ENCODE results near the gene CHD5.

The CHD5 gene

DNA sequence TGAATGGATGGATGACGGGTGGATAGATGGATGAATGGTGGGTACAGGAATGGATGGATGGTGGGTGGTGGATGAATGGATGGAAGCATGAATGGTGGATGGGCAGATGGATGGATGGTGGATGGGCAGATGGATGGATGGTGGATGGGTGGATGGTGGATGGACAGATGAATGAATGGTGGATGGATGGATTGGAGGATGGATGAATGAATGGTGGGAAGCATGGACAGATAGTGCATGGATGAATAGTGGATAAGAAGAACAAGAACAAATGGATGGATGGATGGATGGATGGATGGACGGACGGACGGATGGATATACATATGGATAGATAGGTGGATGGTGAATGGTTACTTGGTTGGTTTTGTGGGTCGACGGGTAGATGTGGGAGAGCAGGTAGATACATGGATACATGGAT is 4.7 kb downstream of the CHD5 start:
- no peak for DNase-seq (ENCODE audit: low spot score in 2 of 2)
- Histone ChIP-seq H3K36me3 (replicated peaks) (no peaks in the 10 kb centered on the region), H3K27me3 (ENCODE audit: low read depth) (peaks cover 28% of the 10 kb centered on the region), H3K9me3 (no peaks in the 10 kb centered on the region), H3K4me1 (no peaks in the 10 kb centered on the region), H3K4me3 (no peak overlapping the region)
- in situ Hi-C loops (cut with MboI; ENCODE audit: low sequenced_read_pairs), result loop anchor here (10.0 kb wide), 1 partner anchor 121 kb away; no protein-coding TSS in a partner anchor

DNA sequence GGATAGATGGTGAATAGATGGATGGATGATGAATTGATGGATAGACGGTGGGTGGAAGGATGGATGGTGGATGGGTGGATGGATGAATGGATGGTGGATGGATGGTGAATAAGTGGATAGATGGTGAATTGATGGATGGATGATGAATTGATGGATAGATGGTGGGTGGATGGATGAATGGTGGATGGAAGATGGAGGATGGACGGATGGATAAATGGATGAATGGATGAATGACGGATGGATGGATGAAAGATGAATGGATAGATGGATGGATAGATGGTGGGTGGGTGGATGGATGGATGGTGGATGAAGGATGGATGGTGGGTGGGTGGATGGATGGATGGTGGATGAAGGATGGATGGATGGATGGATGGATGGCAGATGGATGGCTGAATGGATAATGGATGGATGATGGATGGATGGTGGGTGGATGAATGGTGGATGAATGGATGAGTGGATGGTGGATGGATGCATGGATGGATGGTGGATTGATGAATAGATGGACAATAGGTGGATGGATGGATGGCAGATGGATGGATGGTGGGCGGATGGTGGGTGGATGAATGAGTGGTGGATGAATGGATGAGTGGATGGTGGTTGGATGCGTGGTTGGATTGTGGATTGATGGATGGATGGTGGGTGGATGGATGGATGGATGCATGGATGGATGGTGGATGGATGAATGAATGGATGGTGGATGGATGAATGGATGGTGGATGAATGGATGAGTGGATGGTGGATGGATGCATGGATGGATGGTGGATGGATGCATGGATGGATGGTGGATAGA is 5.3 kb downstream of the CHD5 start:
- Histone ChIP-seq H3K36me3 (replicated peaks) (no peaks in the 10 kb centered on the region), H3K4me1 (no peaks in the 10 kb centered on the region), H3K4me3 (no peak overlapping the region), H3K27me3 (ENCODE audit: low read depth) (peaks cover 28% of the 10 kb centered on the region), H3K9me3 (no peaks in the 10 kb centered on the region)
- in situ Hi-C loops (cut with MboI; ENCODE audit: low sequenced_read_pairs), result loop anchor here (10.0 kb wide), 1 partner anchor 120 kb away; no protein-coding TSS in a partner anchor
- no peak for DNase-seq (ENCODE audit: low spot score in 2 of 2)

DNA sequence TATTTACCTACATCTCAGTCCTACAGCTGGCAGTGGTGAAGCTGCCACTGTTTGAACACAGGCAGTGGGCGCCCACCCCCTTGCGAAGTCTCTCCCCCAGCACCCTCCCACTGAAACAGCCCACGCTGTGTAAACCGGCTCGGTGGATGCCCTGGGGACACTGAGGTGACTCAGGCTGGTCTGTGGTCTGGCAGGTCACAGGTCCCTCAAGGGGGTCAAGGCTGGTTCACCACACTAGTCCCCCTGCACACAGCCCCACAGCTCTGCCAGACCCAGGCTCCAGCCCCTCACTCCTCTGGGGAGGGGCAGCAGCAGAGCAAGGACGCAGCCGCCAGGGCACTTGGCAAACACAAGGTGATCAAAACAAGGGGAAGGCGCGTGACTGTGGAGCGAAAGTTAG is 7.6 kb downstream of the CHD5 start:
- no peaks in the 10 kb centered on the region for H3K9me3 ChIP-seq
- H3K4me1 ChIP-seq, result no peaks in the 10 kb centered on the region
- DNase-seq (ENCODE audit: low spot score in 2 of 2), result no peak
- in situ Hi-C loops (cut with MboI; ENCODE audit: low sequenced_read_pairs), result loop anchor here (10.0 kb wide), 1 partner anchor 118 kb away; no protein-coding TSS in a partner anchor
- H3K4me3 ChIP-seq, result no peak overlapping the region
- no peaks in the 10 kb centered on the region for H3K36me3 ChIP-seq (replicated peaks)
- H3K27me3 ChIP-seq (ENCODE audit: low read depth), result peaks cover 26% of the 10 kb centered on the region

DNA sequence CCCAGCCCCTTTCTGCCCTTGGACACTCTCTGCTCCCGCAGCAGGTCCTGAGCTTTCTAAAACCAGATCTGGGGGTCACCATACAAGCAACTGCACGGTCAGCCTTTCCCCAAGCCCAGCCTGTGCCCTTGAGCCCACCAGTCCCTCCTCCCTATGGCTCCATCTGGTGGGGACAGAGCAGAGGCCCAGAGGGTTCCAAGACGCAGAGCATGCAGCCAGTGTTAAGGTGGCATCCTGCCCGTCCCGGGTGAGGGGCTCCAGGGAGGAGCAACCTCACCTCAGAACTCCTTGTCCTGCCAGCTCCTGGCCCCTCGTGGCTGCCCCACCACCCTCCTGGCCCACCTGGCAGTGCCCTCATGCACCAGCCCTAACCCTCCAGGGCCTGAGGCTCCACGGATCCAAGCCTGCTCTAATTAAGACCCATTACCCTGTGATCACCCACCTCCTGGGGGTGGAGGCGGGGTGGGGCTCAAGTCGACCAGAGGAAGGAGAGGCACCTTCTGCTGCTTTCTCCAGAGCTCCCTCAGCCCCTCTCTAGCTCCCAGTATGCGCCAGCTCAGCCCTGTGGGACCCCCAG is 8.5 kb downstream of the CHD5 start:
- Histone ChIP-seq H3K27me3 (ENCODE audit: low read depth) (peaks cover 22% of the 10 kb centered on the region), H3K9me3 (no peaks in the 10 kb centered on the region), H3K4me1 (no peaks in the 10 kb centered on the region), H3K36me3 (replicated peaks) (no peaks in the 10 kb centered on the region), H3K4me3 (no peak overlapping the region)
- DNase-seq (ENCODE audit: low spot score in 2 of 2), result no peak
- in situ Hi-C loops (cut with MboI; ENCODE audit: low sequenced_read_pairs), result loop anchor here (10.0 kb wide), 1 partner anchor 117 kb away; no protein-coding TSS in a partner anchor

DNA sequence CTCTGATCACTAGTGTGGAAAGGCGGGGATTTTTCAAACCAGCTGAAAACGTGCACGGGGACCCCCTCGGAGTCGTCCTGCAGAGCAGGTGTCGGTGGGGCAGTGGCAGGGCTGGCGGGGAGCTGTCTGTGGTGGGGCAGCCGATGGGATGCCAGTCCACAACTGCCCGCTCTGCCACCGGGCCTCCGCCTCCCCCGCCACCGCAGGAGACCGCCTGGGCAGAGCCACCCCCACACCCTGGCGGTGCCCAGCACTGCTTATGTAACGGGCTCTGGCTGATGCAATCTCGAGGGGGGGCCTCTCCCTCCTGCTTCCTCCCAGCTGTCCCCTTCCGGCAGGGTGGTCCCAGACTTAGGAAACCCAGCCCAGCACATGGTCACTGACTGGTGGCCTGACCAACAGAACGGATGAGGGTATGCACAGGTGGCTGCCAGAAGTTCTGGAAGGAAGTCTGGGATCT is 9.3 kb downstream of the CHD5 start:
- no peak for DNase-seq (ENCODE audit: low spot score in 2 of 2)
- Histone ChIP-seq H3K4me3 (no peak overlapping the region), H3K27me3 (ENCODE audit: low read depth) (peaks cover 26% of the 10 kb centered on the region), H3K4me1 (no peaks in the 10 kb centered on the region), H3K36me3 (replicated peaks) (no peaks in the 10 kb centered on the region), H3K9me3 (no peaks in the 10 kb centered on the region)
- in situ Hi-C loops (cut with MboI; ENCODE audit: low sequenced_read_pairs), result loop anchor here (10.0 kb wide), 1 partner anchor 116 kb away; no protein-coding TSS in a partner anchor

DNA sequence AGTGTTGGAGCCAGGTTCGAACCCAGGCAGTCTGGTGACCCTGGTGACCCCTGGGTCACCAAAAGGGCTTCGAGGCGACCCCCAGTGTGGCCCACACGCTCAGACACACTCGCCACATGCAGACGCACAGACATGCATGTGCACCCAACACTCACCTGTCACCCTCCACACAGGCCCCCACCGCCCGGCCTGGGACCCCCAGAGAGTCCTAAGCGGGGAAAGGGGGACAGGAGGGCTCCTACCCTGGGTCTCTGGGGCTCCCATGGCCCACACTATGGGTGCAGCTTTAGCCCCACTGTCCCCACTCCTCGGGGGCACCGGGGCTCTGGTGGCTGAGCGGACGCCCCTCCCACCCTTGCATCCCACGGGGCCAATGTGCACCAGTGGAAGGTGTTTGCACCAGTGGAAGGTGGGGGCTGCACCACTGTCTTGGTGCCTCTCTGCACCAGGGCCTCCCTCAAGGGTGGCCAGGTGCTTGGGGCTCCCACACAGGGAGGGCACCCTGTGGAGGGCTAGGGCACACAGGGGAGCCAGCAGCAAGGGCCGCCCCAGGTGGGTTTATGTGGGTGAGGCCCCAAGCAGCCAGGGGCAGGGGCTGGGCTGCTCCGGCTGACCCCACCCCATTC is 9.9 kb downstream of the CHD5 start:
- Histone ChIP-seq H3K36me3 (replicated peaks) (no peaks in the 10 kb centered on the region), H3K27me3 (ENCODE audit: low read depth) (peaks cover 32% of the 10 kb centered on the region), H3K4me3 (no peak overlapping the region), H3K9me3 (no peaks in the 10 kb centered on the region), H3K4me1 (no peaks in the 10 kb centered on the region)
- DNase-seq (ENCODE audit: low spot score in 2 of 2), result no peak
- in situ Hi-C loops (cut with MboI; ENCODE audit: low sequenced_read_pairs), result loop anchor here (10.0 kb wide), 1 partner anchor 115 kb away; no protein-coding TSS in a partner anchor

DNA sequence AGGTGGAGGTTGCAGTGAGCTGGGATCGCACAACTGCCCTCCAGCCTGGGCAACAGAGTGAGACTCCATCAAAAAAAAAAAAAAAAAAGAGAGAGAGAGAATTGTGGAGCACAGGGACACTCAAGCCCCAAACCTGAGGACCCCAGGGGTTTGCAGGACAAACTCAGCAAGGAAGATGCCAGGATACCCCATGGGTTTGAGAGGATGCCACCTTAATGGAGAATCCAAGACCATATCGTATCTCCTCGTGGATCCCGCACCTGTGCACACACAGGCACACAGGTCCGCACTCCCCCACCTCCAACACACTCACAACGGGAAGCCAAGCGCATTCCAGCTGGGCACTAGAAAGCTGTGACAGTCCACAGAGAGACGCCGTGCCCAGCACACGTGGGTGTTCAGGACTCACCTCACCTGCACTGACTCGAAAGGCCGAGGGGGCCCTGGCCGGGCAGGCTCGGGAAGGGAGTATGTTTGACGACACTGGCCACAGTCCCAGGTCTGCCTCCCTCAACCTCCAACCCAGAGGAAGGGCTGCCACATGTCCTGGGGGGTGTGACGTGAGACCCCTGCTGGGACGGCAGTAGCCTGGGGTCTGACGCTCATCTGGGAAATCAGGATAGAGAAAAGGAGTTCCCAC is 11.1 kb downstream of the CHD5 start:
- Histone ChIP-seq H3K4me1 (no peaks in the 10 kb centered on the region), H3K36me3 (replicated peaks) (no peaks in the 10 kb centered on the region), H3K27me3 (ENCODE audit: low read depth) (peaks cover 41% of the 10 kb centered on the region), H3K9me3 (no peaks in the 10 kb centered on the region), H3K4me3 (no peak overlapping the region)
- no peak for DNase-seq (ENCODE audit: low spot score in 2 of 2)
- in situ Hi-C loops (cut with MboI; ENCODE audit: low sequenced_read_pairs), result no loop called here

DNA sequence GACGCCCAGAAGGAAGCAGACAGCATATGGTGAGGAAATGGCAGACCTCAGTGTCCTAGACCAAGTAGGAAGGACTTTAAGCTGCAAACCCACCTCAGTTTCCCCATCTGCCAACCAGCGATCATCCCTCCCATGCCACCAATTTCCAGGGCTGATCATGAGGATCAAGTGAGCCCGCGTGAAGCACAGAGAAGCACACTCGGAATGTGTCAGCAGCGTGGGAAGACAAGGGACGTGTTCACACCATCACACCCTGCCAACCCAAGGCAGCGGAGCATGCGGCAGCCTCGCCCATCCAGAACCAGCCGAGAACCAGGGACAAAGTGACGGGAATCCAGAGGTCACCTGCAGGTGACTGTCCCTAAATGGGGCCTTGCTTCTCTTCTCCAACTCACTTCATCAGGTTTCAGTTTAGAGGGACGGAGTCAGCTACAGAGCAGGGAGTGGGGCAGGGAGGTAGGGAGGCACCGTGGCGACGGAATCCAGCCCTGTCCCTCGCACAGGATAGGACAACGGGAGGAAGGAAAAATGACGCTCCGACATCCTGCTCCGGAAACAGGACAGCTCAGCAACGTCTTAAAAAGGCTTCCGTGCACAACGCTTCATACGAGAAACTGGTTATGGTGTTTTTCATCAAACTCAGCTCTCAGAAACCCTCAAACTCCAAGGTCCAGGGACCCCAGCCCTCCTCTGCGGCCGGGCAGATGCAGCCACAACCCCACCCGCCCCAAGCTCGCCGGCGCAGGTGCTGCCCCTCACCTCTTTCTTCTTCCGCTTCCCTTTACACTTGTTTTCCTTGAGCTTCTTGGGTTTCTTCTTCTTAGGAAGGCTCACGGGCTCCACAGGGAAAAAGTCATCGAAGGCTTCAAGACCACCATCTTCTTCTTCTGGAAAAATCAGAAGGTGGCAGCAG is 12.5 kb downstream of the CHD5 start:
- in situ Hi-C loops (cut with MboI; ENCODE audit: low sequenced_read_pairs), result no loop called here
- DNase-seq (ENCODE audit: low spot score in 2 of 2), result no peak
- H3K4me3 ChIP-seq, result no peak overlapping the region
- H3K9me3 ChIP-seq, result no peaks in the 10 kb centered on the region
- H3K27me3 ChIP-seq (ENCODE audit: low read depth), result peaks cover 51% of the 10 kb centered on the region
- no peaks in the 10 kb centered on the region for H3K36me3 ChIP-seq (replicated peaks)
- H3K4me1 ChIP-seq, result no peaks in the 10 kb centered on the region

DNA sequence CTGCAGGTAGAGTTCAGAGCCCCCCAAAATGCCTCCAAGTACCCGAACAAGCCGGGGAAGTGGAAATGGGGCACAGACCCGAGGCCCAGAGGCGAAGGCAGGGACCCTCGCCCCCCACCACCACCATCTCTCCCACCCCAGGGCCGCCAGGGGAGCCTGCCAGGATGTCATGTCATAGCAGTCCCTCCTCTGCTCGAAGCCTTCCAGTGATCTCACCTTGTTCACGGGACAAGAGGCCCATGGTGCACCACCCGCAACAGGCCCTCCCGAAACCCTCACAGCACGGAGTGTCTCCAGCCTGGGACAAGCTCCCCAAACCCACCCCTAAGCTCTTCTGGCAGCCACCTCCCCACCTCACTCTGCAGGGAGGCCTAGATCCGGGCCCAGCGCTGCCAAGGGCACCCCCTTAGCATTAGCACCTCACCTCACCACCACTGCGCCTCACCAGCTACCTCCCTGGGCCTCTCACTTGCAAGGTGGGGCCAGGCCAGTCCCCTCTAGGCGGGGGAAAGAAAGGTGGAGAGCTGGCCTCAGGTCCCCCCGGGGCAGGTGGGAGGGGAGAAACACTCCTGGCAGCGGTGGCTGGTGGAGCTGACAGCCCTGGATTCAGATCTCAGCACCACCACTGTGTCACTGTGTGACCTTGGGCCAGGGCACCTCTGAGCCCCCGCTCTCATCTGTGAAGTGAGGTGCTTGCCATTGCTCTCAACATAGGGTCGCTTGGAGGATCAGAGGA is 13.3 kb downstream of the CHD5 start:
- Histone ChIP-seq H3K9me3 (no peaks in the 10 kb centered on the region), H3K4me1 (no peaks in the 10 kb centered on the region), H3K4me3 (no peak overlapping the region), H3K36me3 (replicated peaks) (no peaks in the 10 kb centered on the region), H3K27me3 (ENCODE audit: low read depth) (peaks cover 57% of the 10 kb centered on the region)
- in situ Hi-C loops (cut with MboI; ENCODE audit: low sequenced_read_pairs), result no loop called here
- DNase-seq (ENCODE audit: low spot score in 2 of 2), result no peak

DNA sequence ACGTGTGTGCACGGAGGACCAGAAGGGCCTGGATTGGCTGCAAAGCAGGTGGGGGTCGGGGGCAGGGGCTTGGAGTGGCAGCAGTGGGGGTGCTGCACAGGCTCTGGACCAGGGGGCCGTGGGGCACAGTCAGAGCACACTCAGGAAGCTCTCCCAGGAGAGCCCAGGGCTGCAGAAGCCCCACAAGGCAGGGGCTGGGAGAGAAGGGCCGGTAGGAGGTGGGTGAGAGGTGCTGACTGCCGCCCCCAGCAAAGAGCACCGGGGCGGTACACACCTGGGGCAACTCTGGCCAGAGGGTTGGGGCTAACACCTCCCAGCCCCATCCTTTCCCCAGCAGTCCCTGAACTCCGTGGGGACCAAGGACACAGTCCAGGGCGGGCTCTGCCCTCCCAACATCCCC is 13.9 kb downstream of the CHD5 start:
- no peaks in the 10 kb centered on the region for H3K9me3 ChIP-seq
- H3K4me3 ChIP-seq, result no peak overlapping the region
- no peak for DNase-seq (ENCODE audit: low spot score in 2 of 2)
- H3K27me3 ChIP-seq (ENCODE audit: low read depth), result peaks cover 59% of the 10 kb centered on the region
- H3K4me1 ChIP-seq, result no peaks in the 10 kb centered on the region
- no peaks in the 10 kb centered on the region for H3K36me3 ChIP-seq (replicated peaks)
- in situ Hi-C loops (cut with MboI; ENCODE audit: low sequenced_read_pairs), result no loop called here

DNA sequence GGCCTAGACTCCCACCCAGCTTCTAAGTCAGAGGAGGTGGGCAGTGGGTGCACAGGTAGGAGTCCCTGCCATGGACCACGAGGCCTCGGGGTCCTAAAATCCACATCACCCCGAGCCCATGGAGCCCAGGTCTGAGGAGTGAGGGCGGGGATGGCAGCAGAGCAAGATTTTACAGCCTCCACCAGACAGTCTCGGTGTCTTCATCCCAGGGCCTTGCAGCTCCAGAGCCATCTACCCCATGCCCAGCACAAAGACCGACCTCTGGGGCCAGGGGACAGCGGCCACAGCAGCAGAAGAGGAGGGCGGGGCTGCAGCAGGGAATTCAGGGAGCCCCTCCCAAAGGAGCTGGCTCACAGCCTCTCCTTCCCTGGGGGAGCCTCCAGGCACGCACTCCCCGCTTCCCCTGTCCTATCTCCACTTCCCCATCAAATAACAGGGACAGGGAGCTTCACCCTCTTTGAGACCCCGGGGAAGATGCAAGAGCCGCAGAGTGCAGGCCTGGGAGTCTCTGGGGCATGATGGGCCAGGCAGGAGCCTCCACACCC is 14.6 kb downstream of the CHD5 start:
- no peak overlapping the region for H3K4me3 ChIP-seq
- in situ Hi-C loops (cut with MboI; ENCODE audit: low sequenced_read_pairs), result no loop called here
- no peaks in the 10 kb centered on the region for H3K4me1 ChIP-seq
- no peaks in the 10 kb centered on the region for H3K36me3 ChIP-seq (replicated peaks)
- no peak for DNase-seq (ENCODE audit: low spot score in 2 of 2)
- no peaks in the 10 kb centered on the region for H3K9me3 ChIP-seq
- peaks cover 62% of the 10 kb centered on the region for H3K27me3 ChIP-seq (ENCODE audit: low read depth)

DNA sequence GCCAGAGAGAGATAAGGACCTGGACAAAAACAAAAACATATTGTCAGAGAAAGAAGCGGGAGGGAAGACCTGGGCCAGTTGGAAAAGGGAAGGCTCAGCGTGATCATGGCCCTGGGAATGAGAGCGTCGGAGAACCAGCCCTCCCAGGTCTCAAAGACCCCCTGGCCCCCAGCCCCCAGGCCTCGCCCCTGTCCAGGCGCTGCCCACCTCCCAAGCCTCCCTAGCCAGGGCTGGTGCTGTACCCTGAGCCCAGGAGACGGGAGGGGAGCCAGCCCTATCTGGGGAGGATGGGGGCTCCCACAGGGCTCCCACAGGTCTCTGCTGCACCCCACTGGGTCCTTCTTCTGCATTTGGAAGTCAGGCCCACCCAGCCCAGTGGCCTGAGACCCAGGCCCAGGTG is 15.1 kb downstream of the CHD5 start:
- DNase-seq (ENCODE audit: low spot score in 2 of 2), result no peak
- Histone ChIP-seq H3K27me3 (ENCODE audit: low read depth) (peaks cover 62% of the 10 kb centered on the region), H3K4me3 (no peak overlapping the region), H3K4me1 (no peaks in the 10 kb centered on the region), H3K9me3 (no peaks in the 10 kb centered on the region), H3K36me3 (replicated peaks) (no peaks in the 10 kb centered on the region)
- in situ Hi-C loops (cut with MboI; ENCODE audit: low sequenced_read_pairs), result no loop called here
